OCI-LY1 (cell line): Measurements from ENCODE around the gene S100A5.

Experiments
- CTCF ChIP-seq: fragments of 200-600 bp; sonication (generic), shearing (Covaris generic); IDR thresholded peaks from 2 replicates; pipeline ENCODE4 v1.5.1; 2017; ENCODE audit warnings: mild to moderate bottlenecking, antibody characterized with exemption, low read length, moderate library complexity, mixed read lengths
- EZH2 ChIP-seq: fragments of 200-600 bp; sonication (generic), shearing (Covaris generic); IDR thresholded peaks from 2 replicates; pipeline ENCODE4 v1.8.0; 2017; ENCODE audit warnings: borderline replicate concordance, mixed run types, mild to moderate bottlenecking, antibody characterized with exemption, low read length, moderate library complexity, mixed read lengths

DNA sequence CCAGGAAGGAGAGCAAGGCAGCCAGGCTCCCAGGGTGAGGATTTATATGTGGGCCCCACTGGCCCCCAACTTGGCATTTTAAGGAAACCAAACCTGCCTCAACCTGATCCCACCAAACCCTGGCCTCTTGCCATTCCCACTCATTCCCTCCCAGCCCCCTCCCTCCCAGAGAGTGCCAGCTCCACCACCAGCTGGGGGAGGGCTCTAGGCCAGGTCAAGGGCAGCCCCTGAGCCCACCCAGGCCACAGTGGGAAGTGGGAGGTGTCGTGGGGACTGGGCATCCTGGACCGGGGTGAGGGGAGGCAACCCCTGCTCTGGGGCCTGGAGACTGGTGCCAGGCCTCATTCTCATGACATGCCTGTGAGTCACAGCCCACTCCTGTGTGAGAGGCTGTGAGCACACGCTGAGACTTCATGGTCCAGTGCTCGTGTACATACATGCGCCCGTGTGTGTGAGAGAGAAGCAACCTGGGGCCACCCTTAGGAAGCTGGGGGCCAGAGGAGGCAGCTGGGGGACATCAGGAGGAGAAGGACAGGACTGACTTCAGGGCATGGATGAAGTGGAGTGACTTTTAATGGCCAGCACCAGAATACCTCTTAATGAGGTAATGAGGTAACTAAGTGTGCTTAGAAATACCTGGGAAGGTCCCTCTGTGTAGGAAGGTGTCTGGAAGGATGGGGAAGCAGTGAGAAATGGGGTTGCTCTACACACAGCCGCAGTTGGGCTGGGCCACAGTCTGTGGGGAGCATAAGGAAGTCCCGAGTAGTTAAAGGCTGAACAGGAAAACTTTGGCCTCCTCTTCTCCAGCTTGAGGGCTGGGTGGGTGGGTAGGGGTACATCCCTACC, 25.0 kb upstream of the S100A5 start, which contains the start of gene S100A2:
- TF ChIP-seq CTCF (no peak), EZH2 (no peak)
